ENCODE measurements around the gene MINPP1.

DNA sequence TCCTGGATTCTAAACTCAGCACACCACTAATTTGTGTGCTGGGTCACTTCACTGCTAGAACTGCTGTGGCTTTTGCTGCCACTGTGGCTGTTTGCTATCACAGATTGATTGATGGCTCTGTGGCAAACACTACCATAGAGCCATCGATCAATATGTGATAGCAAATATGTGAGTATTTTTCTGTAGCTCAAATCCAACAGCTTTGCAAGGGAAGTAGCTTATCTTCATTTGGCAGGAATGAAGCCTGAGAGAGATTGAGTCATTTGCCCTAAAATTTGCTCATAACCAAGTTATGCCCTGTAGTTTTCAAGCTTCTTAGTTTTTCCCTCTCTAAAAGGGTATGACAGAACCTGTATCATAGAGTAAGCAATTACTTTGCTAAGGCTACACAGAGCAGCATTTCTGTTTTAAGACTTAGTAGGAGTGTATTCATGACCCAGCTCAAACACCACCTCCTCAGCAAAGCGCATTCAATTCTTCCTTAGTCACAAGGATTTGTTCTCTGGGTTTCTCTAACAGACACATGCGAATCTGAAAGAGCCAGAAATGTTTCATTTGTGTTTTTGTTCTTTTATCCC is 43.1 kb downstream of the MINPP1 start:
- TF ChIP-seq, protein P1, sequence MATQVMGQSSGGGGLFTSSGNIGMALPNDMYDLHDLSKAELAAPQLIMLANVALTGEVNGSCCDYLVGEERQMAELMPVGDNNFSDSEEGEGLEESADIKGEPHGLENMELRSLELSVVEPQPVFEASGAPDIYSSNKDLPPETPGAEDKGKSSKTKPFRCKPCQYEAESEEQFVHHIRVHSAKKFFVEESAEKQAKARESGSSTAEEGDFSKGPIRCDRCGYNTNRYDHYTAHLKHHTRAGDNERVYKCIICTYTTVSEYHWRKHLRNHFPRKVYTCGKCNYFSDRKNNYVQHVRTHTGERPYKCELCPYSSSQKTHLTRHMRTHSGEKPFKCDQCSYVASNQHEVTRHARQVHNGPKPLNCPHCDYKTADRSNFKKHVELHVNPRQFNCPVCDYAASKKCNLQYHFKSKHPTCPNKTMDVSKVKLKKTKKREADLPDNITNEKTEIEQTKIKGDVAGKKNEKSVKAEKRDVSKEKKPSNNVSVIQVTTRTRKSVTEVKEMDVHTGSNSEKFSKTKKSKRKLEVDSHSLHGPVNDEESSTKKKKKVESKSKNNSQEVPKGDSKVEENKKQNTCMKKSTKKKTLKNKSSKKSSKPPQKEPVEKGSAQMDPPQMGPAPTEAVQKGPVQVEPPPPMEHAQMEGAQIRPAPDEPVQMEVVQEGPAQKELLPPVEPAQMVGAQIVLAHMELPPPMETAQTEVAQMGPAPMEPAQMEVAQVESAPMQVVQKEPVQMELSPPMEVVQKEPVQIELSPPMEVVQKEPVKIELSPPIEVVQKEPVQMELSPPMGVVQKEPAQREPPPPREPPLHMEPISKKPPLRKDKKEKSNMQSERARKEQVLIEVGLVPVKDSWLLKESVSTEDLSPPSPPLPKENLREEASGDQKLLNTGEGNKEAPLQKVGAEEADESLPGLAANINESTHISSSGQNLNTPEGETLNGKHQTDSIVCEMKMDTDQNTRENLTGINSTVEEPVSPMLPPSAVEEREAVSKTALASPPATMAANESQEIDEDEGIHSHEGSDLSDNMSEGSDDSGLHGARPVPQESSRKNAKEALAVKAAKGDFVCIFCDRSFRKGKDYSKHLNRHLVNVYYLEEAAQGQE (IDR thresholded peaks at IDR 0.05; ENCODE audit: borderline replicate concordance), result no peak
- no peak for TF ChIP-seq SMC3 (conservative IDR thresholded peaks at IDR 0.05; ENCODE audit: poor library complexity)
- no peak for TF ChIP-seq RAD21 (conservative IDR thresholded peaks at IDR 0.05)
- no peak for TF ChIP-seq CTCF (IDR thresholded peaks at IDR 0.05; ENCODE audit: poor library complexity, severe bottlenecking)
- no peak for TF ChIP-seq TAF1 (IDR thresholded peaks at IDR 0.05; ENCODE audit: low read depth)
- TF ChIP-seq MXI1 (conservative IDR thresholded peaks at IDR 0.05; ENCODE audit: poor library complexity, severe bottlenecking), result no peak
- no peak for TF ChIP-seq EP300 (conservative IDR thresholded peaks at IDR 0.05; ENCODE audit: poor library complexity, severe bottlenecking)
- no peak for TF ChIP-seq EZH2 (IDR thresholded peaks at IDR 0.05; ENCODE audit: borderline replicate concordance, insufficient read depth, low read length, poor library complexity, severe bottlenecking)
- no peak for TF ChIP-seq POLR2AphosphoS5 (IDR thresholded peaks at IDR 0.05)

Measured in neural cell (in vitro differentiated cells).